AG09319 (cell line): ENCODE data around the gene NEK2.
"Not testable (repeated sequence)": the region's sequence is repeated elsewhere in the genome, so short reads cannot be mapped to it uniquely, and the experiment has no call there.

Experiments
- DNase-seq: peaks from one replicate; pipeline ENCODE4 v3.0.0-alpha.2; 2010; ENCODE audit warnings: low read depth; ENCODE audit errors: extremely low read depth
- TF ChIP-seq, protein P1 (sequence below): IDR thresholded peaks from 2 replicates; pipeline ENCODE4 v1.5.1; 2011; ENCODE audit warnings: low read depth, mild to moderate bottlenecking, inconsistent platforms, low read length, moderate library complexity

Gene NEK2

DNA sequence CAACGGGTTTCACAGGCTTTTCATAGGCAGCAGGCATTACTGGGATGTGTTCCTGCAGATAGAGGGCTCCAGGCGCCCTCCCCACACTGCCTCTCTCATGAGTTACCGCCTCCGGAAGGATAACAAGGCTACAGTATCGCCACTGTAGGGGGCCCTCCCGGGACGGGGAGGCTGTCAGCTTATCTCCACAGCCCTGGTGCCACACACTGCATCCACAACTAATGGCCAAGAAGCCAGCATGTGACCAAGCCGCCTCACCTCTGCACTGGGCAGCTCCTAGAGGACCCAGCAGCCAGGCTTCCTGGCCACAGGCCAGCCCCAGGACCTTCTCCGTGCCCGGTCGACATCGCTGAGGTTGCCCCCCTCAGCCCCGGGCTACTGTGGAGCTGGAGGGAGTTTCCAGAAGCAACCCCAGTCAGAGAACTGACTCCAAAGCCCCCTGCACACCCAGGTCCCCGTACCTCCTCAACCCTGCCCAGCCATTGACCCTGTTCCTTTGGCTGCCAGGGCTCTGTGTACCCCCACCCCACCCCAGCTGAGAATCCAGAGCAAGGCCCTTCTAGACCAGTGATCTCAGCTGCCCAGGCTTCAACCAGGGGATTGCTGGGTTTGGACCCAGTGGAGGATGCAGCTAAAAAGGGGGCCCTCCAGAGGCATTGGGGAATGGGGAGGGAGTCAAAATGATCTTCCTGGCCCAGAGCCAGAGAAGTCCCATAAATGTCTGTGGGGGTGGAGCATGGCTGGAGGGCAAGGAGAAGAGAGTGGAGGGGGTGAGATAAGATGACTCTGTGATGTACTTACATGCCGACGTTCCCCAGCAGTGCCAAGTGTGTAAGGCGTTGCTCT is 45.0 kb downstream of the NEK2 start:
- no peak for DNase-seq

DNA sequence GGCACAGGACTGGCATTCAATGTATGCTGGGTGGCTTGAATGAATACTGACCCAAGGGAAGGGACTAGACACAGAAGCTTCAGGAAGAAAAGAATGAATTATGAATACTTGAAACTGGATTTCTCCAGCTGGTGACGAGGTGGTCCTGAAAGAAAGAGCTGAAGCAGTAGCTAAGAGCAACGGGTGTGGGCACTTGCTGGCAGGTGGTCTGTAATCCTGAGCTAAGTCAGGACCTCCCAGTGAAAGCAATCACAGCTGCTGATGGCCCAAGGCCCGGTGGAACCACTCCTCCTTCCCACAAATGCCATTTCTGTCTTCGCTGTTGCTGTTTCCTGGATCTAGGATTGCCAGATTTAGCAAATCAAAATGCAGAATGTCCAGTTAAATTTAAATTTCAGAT is 47.0 kb downstream of the NEK2 start:
- no peak for DNase-seq
- TF ChIP-seq, protein P1, sequence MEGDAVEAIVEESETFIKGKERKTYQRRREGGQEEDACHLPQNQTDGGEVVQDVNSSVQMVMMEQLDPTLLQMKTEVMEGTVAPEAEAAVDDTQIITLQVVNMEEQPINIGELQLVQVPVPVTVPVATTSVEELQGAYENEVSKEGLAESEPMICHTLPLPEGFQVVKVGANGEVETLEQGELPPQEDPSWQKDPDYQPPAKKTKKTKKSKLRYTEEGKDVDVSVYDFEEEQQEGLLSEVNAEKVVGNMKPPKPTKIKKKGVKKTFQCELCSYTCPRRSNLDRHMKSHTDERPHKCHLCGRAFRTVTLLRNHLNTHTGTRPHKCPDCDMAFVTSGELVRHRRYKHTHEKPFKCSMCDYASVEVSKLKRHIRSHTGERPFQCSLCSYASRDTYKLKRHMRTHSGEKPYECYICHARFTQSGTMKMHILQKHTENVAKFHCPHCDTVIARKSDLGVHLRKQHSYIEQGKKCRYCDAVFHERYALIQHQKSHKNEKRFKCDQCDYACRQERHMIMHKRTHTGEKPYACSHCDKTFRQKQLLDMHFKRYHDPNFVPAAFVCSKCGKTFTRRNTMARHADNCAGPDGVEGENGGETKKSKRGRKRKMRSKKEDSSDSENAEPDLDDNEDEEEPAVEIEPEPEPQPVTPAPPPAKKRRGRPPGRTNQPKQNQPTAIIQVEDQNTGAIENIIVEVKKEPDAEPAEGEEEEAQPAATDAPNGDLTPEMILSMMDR, result no peak

More for the DNA sequence above, 45.0 kb downstream of the NEK2 start:
- TF ChIP-seq, protein P1, result no peak

DNA sequence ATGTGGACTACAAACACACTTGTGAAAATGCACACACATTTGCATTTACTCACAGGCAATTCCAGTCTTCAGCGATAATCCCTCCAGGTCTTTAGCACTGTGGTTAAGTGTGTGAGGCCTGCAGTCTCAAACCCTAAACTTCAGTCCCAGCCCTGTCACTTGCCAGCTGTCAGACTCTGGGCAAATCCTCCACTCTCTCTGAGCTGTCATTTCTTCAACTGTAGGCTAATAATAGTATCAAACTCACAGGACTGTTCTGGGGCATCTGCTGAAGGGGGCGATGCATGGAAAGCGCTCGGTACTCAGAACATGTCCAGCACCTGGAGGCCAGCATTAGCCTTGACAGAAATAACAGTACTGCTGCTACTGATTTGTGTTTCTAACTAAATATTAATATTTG is 48.2 kb downstream of the NEK2 start:
- DNase-seq, result no peak
- TF ChIP-seq, protein P1, result no peak

DNA sequence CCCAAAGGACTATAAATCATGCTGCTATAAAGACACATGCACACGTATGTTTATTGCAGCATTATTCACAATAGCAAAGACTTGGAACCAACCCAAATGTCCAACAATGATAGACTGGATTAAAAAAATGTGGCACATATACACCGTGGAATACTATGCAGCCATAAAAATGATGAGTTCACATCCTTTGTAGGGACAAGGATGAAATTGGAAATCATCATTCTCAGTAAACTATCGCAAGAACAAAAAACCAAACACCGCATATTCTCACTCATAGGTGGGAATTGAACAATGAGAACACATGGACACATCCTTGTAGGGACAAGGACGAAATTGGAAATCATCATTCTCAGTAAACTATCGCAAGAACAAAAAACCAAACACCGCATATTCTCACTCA is 49.6 kb downstream of the NEK2 start:
- not testable (repeated sequence) for DNase-seq

DNA sequence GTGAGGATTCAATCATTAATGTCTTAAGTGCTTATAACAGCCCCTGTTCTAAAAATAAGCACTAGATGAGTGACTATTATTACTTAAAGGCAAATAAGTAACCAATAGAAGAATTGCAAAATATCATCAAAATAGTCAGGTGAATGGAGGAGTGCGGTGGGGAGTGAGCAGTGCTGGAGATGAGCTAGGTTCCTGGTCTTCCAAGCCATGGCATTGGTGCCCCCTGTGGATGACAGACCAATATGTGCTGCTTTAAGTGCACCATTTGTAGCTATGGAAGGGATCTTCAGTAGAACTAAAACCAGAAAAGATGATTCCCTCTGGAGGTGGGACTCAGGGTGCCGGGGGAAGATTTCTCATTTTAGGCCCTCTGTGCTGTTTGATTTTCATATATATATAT is 50.4 kb downstream of the NEK2 start:
- TF ChIP-seq, protein P1, result peak; percentile 41
- DNase-seq, result no peak

DNA sequence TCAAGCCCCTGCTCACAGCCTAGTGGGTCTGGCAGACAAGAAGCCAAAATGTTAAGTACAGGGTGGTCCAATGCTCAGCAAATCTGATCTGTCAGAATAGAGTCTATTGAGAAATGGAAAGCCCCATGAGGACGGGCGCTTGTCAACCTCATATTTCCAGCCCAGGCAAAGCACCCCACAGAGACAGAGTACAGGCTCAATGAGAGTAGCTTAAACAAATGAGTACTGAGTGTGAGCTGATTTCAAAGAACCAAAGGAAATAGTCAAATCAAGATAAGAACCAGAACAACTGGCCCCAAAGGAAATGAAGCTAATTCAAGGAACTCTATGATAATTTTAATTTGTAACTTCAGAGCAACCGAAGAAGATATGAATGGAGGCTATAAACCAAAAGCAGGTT is 51.9 kb downstream of the NEK2 start:
- TF ChIP-seq, protein P1, result no peak
- DNase-seq, result no peak

DNA sequence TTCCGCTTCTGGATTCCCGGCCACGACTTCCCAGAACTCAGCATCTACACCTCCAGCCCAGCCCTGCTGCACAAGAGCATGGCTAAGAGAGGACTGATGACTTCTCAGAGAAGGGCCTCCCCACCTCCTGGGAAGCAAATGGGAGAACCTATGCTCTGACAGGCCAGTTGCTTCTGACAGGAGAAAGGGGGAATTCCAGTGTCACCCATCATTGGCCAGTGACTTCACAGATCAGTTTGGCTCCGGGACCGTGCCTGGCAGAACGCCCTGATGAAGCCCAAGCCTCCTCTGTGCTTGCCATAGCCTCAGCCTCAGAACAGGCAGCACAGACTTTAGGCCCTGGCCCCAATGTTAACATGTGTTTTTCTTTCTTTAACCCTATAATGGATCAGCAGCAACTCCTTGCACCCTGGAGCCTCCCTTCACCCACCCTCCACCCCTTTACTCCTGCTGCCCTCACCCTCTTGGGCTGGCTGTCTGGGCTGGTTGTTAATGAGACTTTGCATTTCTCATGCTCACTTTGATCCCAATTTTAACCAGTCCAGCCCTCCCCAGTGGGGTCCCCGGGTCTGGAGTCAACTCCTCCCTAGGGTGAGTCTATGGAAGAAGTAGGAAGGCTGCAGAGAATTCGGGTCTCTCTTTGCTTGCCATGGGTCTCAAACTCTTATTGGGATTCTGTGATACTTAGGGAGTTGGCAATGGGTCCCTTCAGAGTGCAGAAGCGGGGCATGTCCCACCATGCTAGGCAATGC is 53.8 kb downstream of the NEK2 start:
- TF ChIP-seq, protein P1, result no peak
- no peak for DNase-seq
